Measurements from ENCODE around the gene EPS8.

Gene EPS8

DNA sequence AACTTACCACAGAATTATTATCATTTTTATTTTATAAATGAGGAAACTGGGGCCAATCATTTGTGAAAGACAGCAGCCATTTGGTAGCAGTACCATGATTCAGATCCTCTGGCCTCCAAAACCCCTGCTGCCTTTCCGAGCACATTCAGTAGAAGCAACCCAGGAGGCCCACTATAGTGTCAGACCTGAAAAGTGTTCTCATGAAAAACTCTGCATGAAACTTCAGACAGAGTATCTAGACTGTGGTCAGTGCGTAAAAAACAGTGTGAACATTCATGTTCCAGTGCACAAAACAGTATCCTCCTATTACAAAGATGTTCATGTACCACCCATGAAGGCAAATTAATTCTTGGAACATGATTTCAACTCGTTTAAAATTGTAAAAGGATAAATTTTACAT is 112.0 kb downstream of the EPS8 start:
- no peak overlapping the region for H3K4me3 ChIP-seq (ENCODE audit: low read length)
- DNase-seq (ENCODE audit: low read depth, low spot score) = no peak

DNA sequence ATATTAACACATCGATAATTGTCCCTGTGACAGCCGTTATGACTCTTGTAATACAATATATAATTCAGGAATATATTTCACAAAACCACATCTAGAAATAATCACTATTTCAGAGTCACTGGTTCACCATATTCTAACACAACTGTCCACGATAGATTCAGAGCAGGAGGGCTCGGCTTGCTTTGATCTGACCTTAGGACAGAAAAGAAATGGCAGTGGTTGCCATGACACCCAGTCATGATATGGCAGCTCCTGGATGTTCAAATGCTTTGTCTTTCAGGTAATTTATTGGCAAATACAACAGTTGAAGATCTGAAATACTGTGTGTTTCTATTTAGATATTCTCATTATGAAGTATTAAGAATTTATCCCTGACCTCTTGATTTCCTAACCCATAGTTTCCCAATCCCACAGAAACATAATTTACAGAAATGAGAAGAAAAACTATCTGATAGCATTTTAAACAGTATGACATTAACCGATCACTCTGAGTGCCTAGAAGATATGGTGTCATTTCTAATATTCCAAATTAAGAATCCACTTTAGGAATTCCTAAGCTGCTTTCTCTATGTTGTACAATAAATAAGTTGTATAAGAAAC is 116.4 kb downstream of the EPS8 start:
- no peak for DNase-seq (ENCODE audit: low read depth, low spot score)
- no peak overlapping the region for H3K4me3 ChIP-seq (ENCODE audit: low read length)

DNA sequence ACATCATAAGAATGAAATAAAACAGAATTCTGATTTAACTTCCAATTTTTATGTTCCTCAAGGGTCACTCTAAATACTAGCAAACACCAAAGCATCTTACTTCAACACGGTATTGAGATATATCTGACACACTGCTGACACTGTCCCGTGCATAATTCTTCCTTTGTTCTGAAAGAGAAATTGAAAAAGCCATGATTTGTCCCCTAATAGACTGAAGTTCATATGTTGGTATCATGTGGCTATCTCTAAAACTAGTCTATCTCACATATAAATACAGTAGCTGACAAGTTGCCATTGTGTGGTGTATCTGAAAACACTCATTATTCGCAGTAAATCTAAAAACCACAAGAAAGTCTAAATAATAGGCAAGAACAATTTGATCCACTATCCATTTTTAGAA is 118.4 kb downstream of the EPS8 start:
- no peak for DNase-seq (ENCODE audit: low read depth, low spot score)

DNA sequence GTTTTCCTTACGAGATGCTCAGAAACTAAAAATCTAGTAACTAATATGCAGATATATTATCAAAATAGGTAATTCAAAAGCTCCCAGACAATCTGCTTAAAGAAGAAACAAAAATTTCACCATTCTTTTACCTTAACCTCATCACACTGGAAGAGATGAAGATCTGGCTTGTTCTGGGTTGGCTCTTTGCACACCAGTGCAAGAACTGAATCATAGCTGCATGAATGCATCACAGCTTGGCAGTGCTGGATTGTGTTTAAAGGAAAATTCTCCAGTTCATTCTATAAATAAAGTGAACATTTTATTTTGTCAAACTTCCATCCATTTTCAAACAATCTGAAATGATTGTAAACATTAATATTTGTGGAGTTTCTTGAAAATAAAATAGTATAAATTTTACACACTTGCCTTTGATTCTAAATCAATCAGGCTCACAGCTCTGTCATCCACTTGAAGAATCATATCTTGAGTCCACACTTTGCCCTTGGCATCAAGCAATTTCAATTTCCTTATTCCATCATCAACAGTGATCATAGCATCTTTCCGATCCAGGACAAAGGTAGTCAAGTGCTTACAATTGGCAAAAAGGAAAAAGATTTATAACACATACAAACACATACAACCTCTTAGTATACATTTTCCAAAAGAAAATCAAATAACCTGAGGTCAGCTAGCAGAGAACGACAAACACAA is 119.8 kb downstream of the EPS8 start:
- no peak overlapping the region for H3K4me3 ChIP-seq (ENCODE audit: low read length)
- no peak for DNase-seq (ENCODE audit: low read depth, low spot score)

More for the DNA sequence above, 118.4 kb downstream of the EPS8 start:
- no peak overlapping the region for H3K4me3 ChIP-seq (ENCODE audit: low read length)

DNA sequence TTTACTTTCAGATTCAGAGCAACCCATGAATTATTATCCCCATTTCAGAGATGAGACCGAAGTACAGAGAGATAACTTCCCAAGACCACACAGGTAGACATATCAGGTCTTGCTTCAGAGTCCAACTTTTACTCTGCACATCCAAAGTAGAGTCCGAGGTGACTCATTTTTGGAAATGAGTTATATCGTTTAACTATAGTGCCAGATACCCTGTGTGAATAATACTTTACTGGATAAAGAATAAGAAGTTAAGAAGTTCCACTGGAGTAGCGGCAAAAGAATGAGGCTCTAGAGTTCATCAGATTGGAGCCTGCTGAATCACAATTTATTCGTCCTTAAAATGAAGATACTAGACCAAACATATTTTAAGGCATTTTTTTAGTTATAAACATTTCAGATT is 124.7 kb downstream of the EPS8 start:
- no peak overlapping the region for H3K4me3 ChIP-seq (ENCODE audit: low read length)
- no peak for DNase-seq (ENCODE audit: low read depth, low spot score)

DNA sequence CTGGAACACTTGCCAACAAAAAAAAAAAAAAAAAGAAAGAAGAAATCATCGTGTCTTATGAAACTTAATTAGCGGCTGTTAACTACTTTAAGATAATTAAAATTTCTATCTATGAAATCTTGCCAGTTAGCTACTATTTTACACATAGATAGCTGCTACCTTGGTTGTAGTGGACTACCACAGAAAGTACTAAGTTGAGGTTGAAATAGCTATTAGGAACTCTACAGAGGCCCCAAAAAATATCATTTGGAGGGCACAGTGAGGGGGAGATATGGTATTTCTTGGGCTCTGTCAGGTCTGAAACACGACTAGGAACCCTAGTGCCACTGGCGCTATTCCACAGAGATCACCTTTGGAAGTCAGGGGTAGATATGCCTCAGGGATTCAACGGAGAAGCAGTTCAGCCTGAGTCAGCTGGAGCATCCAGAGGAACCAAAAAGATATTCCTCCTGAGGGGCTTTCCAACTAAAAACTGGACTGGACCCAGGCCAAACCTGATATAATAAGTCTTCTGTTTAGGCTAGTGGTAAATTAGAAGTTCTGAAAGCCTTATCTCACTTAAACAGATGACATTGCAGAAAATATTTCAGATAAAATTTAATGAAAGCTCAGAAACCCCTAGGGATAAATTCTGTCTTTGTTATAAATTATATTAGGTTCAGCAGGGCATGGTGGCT is 126.1 kb downstream of the EPS8 start:
- no peak for DNase-seq (ENCODE audit: low read depth, low spot score)
- H3K4me3 ChIP-seq (ENCODE audit: low read length) = no peak overlapping the region

DNA sequence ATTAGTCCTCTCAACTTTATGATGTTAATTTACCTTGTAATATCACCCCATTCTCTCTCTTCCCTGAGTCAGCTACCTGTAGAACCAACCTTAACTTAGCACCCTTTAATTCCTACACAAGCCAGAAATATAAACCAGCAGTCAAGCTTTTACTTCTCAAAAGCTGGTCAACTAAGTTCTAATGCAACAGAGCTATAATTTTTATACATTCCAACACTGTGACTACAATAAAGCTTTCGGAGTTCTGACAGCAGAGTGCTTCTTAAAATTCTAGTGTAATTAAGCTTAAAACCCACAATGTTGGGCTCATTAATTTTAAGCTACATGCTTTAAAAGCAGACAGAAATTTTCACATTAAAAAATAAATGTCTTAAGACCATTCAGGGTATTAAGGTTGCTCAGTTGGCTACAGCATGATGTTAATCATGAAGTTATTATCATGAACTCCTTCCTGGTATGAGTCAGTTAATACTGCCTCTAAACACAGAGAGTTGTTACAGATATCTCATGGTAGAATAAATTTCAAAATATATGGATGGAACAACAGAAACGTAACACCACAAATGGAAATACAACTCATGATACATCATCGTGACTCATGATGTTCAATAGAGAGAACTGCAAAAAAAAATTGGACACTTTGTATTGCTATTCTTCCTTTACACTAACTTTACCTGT is 126.7 kb downstream of the EPS8 start:
- no peak for DNase-seq (ENCODE audit: low read depth, low spot score)
- no peak overlapping the region for H3K4me3 ChIP-seq (ENCODE audit: low read length)

DNA sequence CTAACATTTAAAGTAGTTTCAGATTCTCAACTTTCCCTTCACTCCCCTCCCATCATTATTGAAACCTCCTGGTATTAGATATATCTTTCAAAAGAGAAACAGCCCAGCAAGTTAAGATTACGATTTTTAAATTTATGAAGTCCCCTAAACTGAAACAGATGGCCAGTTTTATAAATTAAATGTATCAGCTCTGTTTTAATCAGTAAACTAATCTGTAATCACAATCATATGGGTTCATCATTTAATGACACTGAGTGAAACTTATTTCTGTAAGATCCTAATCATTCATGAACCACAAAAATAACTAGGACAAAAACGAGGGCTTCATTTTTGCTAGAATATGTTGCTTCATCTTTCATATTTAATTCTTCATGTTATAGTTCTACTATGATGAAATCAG is 137.8 kb downstream of the EPS8 start:
- H3K4me3 ChIP-seq (ENCODE audit: low read length) = no peak overlapping the region
- no peak for DNase-seq (ENCODE audit: low read depth, low spot score)

DNA sequence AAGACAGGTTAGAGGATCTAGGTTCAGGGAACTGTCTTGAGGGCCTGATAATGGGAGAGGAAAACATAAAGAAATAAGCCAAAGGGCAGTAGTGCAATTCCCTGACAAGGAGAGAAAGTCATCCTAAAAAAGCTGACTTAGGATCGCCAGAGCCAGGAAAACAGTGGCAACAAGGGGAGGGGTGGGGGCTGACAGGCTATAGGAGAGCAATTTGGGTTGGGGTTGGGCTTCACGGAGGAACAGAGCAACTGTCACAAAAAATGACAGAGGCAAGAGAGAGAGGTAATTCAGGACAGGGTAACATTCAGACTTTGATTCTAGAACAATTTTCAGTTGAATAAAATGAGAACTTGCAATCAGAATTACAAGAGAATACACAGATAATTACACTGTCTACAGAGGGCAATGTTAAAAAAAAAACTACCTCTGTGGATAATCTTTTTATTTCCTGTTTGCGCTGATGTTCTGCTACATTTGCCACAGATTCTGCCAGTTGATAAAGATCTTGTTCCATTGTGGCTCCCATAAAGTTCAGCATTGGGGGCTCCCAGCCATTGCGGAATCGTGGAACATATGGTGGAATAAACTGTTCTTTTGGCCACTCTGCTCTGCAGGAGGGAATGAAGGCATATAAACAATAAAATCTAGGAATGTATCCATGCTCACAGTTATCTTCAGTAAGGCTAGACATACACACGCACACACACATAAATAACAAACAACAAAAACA is 138.6 kb downstream of the EPS8 start:
- no peak overlapping the region for H3K4me3 ChIP-seq (ENCODE audit: low read length)
- DNase-seq (ENCODE audit: low read depth, low spot score) = no peak

DNA sequence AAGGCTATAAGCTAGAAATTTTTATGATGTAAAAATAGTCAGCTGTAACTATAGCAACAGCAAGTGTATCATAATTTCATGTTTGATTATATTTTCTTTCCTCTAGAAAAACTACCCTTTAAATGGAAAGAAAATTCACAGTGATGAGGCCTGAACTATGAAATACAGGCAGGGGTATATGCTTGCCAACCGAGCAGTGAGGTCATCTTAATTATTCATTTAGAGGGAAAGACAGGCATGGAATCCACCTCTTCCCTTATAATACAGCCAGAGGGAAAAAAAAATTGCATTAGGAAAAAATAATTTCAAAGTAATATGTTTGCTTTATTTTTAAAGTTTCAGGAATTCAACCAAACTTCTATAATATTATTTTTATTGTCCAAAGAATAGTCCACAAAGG is 139.8 kb downstream of the EPS8 start:
- DNase-seq (ENCODE audit: low read depth, low spot score) = no peak
- no peak overlapping the region for H3K4me3 ChIP-seq (ENCODE audit: low read length)

DNA sequence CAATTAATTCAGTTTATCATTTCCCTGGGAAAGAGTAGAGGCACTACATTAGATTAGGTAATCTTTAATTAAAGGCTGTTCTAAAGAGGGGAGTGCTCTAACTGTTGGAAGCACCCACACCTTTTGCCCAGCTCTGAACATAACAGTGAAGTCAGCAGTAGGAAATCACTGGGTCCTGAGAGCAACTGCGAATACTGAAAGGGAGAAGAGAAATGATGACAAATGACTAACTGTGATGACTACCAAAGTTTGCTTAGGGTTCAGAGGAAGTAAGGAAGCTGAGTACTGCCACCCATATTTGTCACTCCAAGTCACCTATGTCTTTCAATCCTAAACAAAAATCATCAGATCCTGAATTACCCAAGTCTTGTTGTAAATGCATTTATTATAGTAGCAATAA is 140.6 kb downstream of the EPS8 start:
- no peak for DNase-seq (ENCODE audit: low read depth, low spot score)

DNA sequence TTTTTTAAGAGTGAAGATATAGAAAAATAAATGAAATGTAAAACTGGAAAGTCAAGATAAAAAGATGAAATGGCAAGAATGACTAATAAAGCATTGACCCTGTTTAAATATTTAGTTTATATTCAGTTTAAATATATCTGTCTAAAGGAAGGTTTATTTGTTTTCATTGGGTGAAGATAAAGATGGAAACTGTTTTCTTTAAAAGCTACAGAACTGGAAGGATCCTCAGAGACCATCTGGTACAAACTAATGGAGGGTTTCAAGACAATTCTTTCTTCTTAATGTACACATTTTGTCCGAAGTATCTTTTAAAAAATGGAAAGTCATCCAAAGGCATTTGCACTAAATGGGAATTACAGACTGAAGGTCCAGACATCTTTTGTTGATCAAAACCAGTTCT is 142.6 kb downstream of the EPS8 start:
- no peak for DNase-seq (ENCODE audit: low read depth, low spot score)
- no peak overlapping the region for H3K4me3 ChIP-seq (ENCODE audit: low read length)

More for the DNA sequence above, 140.6 kb downstream of the EPS8 start:
- H3K4me3 ChIP-seq (ENCODE audit: low read length) = no peak overlapping the region

DNA sequence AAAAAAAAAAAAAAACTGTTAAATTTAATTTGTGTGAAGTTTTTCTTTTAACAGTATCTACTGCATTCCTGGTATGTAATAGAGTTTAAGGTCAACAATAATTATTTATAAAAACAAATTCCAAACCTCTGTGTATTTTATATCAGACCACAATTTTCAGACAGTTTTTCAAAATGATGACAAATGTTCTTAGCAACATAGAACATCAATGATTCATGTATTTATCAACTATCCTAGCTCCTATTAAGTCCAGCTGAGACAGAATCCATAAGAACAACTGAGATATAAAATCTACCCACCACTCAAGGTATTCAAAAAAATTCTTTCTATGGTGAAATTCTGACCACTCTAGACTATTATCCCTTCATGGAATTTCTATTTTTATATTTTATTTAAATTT is 144.5 kb downstream of the EPS8 start:
- no peak overlapping the region for H3K4me3 ChIP-seq (ENCODE audit: low read length)
- DNase-seq (ENCODE audit: low read depth, low spot score) = no peak

DNA sequence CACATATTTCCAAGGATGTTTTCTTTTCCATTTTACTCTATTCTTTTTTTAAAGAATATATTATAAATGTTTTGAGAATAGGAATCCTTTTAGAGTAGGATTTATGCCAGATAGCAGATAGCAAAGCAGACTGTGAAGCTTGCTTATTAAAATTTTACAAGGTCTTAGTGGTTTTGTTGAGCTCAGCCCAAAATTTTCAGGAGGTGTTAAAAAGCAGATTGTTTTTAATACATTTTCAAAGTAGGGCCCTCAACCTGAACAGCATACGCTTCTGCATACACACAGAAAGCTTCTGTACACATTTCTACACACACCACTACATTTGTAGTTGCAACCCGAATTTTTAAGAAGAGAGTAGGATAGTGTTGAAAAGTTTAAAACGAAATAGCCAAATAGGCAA is 151.0 kb downstream of the EPS8 start:
- no peak overlapping the region for H3K4me3 ChIP-seq (ENCODE audit: low read length)

DNA sequence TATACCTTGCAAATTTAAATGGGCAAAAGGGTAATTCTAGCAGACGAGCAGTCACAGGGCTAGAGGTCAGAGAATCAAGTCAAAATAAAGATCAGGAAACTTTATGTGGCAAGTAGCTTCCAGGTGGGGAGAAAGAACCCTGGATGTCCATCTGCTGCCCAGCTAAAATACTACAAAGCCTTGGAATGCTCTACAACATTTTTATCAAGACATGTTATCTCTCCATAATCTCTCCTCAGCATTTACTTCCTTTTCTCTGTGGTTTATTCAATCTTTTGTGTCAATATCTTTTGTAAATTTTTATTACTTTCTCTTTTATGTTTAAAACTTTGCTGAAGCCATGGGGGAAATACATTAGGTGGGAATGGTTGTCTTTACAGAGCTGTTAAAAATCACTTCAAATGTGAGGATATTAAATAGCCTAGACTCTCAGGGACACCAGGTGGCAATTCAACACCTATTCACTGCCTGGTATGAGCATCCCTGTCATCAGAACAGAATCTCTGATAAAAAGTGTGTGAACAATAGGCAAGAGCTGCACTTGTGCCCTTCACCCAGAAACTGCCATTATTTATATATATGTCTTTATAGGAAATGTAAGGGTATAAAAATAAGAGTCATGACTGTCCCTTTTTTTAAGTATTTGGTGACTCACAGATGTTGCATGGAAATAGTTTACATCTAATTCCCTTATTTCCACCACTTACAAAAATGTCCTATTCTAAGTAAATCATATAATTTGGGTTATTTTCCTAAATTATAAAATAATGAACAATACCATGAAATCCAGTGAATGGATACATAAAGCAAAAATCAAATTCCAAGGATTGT is 152.9 kb downstream of the EPS8 start:
- no peak for DNase-seq (ENCODE audit: low read depth, low spot score)
- H3K4me3 ChIP-seq (ENCODE audit: low read length) = no peak overlapping the region

More for the DNA sequence above, 151.0 kb downstream of the EPS8 start:
- no peak for DNase-seq (ENCODE audit: low read depth, low spot score)

DNA sequence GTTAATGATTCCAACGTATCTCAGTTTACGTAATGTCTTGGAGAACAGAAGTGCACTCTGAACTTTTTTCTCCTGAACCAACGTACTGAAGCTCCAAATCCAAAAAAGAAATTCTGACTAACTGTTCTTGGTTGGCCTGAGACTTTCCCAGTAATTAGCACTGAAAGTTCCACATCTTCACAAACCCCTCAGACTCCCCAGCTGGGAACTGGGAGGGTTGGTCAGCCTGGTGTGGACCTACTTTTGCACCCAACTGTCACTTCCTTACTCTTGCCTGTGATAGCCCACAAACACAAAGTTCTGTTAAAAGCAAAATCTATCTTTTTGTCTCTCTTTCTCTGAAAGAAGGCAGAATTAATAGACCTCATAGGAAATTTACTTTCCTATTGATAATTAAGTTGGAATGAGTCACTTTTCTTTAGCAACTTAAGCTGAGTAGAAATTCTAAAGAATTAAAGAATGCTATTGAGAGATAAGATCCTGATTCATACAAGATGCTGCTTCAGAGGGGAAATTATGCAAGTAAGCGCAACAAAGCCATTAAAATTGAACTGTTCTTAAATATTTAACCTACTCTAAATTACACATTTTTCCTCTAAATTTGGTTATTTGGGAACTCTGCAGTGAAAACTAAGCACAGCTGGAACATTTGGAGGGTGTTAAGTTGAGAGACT is 155.0 kb downstream of the EPS8 start:
- no peak for DNase-seq (ENCODE audit: low read depth, low spot score)
- H3K4me3 ChIP-seq (ENCODE audit: low read length) = no peak overlapping the region

DNA sequence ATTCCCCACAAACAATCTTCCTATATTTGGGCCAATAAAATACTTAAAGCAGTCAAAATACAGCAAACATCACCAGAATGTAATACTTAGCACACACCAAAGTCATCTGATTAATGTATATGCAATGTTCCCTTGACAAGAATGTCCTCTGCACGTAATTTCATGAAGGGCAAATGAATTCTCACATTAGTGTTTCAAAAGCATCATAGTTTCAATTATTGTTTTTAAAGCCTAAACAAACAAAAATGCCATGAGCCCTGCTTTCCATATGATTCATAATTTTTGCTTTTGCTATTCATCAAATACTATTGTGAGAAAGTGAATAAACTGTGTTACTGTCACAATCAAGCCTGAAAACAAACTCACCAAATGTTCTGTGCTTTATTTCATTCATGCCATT is 156.0 kb downstream of the EPS8 start:
- H3K4me3 ChIP-seq (ENCODE audit: low read length) = no peak overlapping the region
- DNase-seq (ENCODE audit: low read depth, low spot score) = no peak

DNA sequence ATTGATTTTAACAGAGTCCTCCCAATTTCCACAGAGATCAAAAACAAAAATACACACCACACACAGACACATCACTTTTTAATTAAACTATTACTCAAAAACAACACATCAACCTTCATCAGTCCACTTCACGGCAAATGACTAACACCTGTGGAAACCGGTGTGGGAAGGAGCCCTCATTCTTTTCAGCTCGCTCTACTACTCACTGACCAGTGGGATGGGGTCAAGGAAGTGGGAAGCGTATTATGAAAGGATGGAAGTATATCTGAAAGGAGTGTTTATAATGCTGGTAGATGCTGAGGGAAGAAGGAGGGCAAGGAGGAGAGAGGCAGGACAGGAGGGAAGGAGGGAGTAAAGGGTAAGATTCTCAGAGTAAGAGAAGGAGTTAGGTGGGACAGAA is 156.5 kb downstream of the EPS8 start:
- no peak overlapping the region for H3K4me3 ChIP-seq (ENCODE audit: low read length)
- no peak for DNase-seq (ENCODE audit: low read depth, low spot score)
